ENCODE data around the gene ADAM12. TPM values are rescaled to one million over a fixed set of nuclear protein-coding genes. Genes with fewer than 3 reads are reported as not detected.
A peak's percentile ranks its signal among the peaks of the same experiment; 100 is the strongest.

ADAM12 gene
- total and polyA plus RNA-seq, 9 of the 15 experiments (the other 6 are each of a cell fraction or from before 2014, with no cell fraction given): not detected

GRCh38 chr10:126387041-126387921 is 996 bp downstream of the ADAM12 start:
- in situ Hi-C loops (cut with MboI): no loop called here

More at GRCh38 chr10:126387041-126387921, 996 bp downstream of the ADAM12 start:
- Histone ChIP-seq H3K9me1 (ENCODE audit: control insufficient read depth, insufficient read depth, low read length) (no peaks in the 10 kb centered on the region), H2AFZ (ENCODE audit: low read depth, low read length) (no peak overlapping the region), H3K4me1 (replicated peaks in 1 of 2; ENCODE audit: control insufficient read depth in 2 of 2, insufficient read depth in 2 of 2, low read length in 2 of 2) (no peaks in the 10 kb centered on the region), H3K4me3 (no peak overlapping the region), H3K9me3 (replicated peaks; ENCODE audit: control insufficient read depth, insufficient read depth, low read depth, low read length) (no peaks in the 10 kb centered on the region), H4K20me1 (replicated peaks; ENCODE audit: control insufficient read depth, insufficient read depth, low read length) (no peaks in the 10 kb centered on the region), H3K27me3 (ENCODE audit: control insufficient read depth in 2 of 2, insufficient read depth in 2 of 2, low read length in 2 of 2) (no peaks in the 10 kb centered on the region), H3K27ac (ENCODE audit: extremely low read depth, low read depth, low read length) (no peak overlapping the region), H3K4me2 (ENCODE audit: insufficient read depth, low read length) (no peak overlapping the region), H3K9ac (ENCODE audit: insufficient read depth in 1 of 2, low read depth in 2 of 2, low read length in 2 of 2) (no peak overlapping the region), H3K79me2 (ENCODE audit: control insufficient read depth, insufficient read depth, low read length) (no peaks in the 10 kb centered on the region), H3K36me3 (ENCODE audit: control insufficient read depth, insufficient read depth, low read length) (no peaks in the 10 kb centered on the region)
- TF ChIP-seq ZNF518B (CRISPR knock-in tag; IDR thresholded peaks at IDR 0.05): no peak
- no peak for TF ChIP-seq ZNF395 (CRISPR knock-in tag; IDR thresholded peaks at IDR 0.05)
- TF ChIP-seq CXXC5 (CRISPR knock-in tag; IDR thresholded peaks at IDR 0.05): no peak
- TF ChIP-seq CTCF (IDR thresholded peaks at IDR 0.05 in 2 of 3, conservative IDR thresholded peaks at IDR 0.05 in 1 of 3; ENCODE audit: insufficient read depth in 2 of 3, low read depth in 1 of 3, low read length in 3 of 3): peak; percentile 43 to 59 (median 54)
- peak; percentile 27 to 46 for TF ChIP-seq RAD21 (CRISPR knock-in tag; conservative IDR thresholded peaks at IDR 0.05 in 1 of 2, IDR thresholded peaks at IDR 0.05 in 1 of 2)
- FAIRE-seq: no peak
- POLR2A ChIA-PET: no interaction called here
- 19% methylated on average over 39 of the region's 50 CpGs for WGBS (ENCODE audit: insufficient coverage, low coverage, missing lambda C conversion rate)
- intact Hi-C loops (cut with micrococcal nuclease): loop anchor here (2.0 to 10.0 kb wide), 3 partner anchors 226 to 522 kb away; no protein-coding TSS in a partner anchor
- BruUV-seq (replicated peaks): no TSS peak
- peak; percentile 77 for ATAC-seq
- CTCF ChIA-PET (ENCODE audit: low intra/inter-chr PET ratio): no interaction called here
- DNase-seq (ENCODE audit: extremely low read depth in 1 of 4, low spot score in 3 of 4): peak; percentile 16 to 39 (median 24)

Data from K562 (cell line).